H9 (cell line): ENCODE results near the gene SCYL3. TPM values are rescaled to one million over a fixed set of nuclear protein-coding genes. Genes with fewer than 3 reads are reported as not detected.

Experiments used
- DNase-seq: peaks from one replicate; pipeline ENCODE4 v3.0.0-alpha.2; 2017
- H2AFZ ChIP-seq: one replicate; pipeline ENCODE4 v1.6.1; 2013; ENCODE audit warnings: mild to moderate bottlenecking, low read length, control low read depth, moderate library complexity
- H2AK5ac ChIP-seq: 2 replicates; pipeline ENCODE4 v1.6.1; 2013; ENCODE audit warnings: low read length, control low read depth, mixed read lengths; ENCODE audit not compliant: insufficient read length
- H2BK120ac ChIP-seq: one replicate; pipeline ENCODE4 v1.6.1; 2013; ENCODE audit warnings: low read depth, mild to moderate bottlenecking, low read length, control low read depth, inconsistent platforms; ENCODE audit not compliant: poor library complexity, severe bottlenecking
- H2BK12ac ChIP-seq: 2 replicates; pipeline ENCODE4 v1.6.1; 2013; ENCODE audit warnings: low read length, control low read depth, mixed read lengths, low read depth; ENCODE audit not compliant: insufficient read length
- H2BK15ac ChIP-seq: 2 replicates; pipeline ENCODE4 v1.6.1; 2013; ENCODE audit warnings: low read depth, low read length, control low read depth
- H2BK20ac ChIP-seq: one replicate; pipeline ENCODE4 v1.6.1; 2013; ENCODE audit warnings: low read depth, mild to moderate bottlenecking, low read length, control low read depth, inconsistent platforms; ENCODE audit not compliant: poor library complexity, severe bottlenecking
- H2BK5ac ChIP-seq: 2 replicates; pipeline ENCODE4 v1.6.1; 2013; ENCODE audit warnings: low read length, control low read depth, mixed read lengths; ENCODE audit not compliant: insufficient read length
- H3K14ac ChIP-seq: 2 replicates; pipeline ENCODE4 v1.6.1; 2013; ENCODE audit warnings: low read length, control low read depth; ENCODE audit not compliant: insufficient read depth
- H3K18ac ChIP-seq: 2 replicates; pipeline ENCODE4 v1.6.1; 2013; ENCODE audit warnings: low read depth, mild to moderate bottlenecking, mixed read lengths, low read length, control low read depth; ENCODE audit not compliant: insufficient read length
- H3K23ac ChIP-seq: 2 replicates; pipeline ENCODE4 v1.6.1; 2013; ENCODE audit warnings: low read length, control low read depth, mixed read lengths, low read depth; ENCODE audit not compliant: insufficient read length
- H3K23me2 ChIP-seq: 2 replicates; pipeline ENCODE4 v1.6.1; 2013; ENCODE audit warnings: low read depth, mild to moderate bottlenecking, mixed read lengths, low read length, control low read depth; ENCODE audit not compliant: insufficient read length, poor library complexity, severe bottlenecking
- H3K27ac ChIP-seq: 2 replicates; pipeline ENCODE4 v1.5.1; 2013; ENCODE audit warnings: low read length, control low read depth, mixed read lengths, low read depth; ENCODE audit not compliant: insufficient read length
- H3K27me3 ChIP-seq: 2 replicates; pipeline ENCODE4 v1.6.1; 2013; ENCODE audit warnings: low read length, control low read depth, inconsistent platforms; ENCODE audit not compliant: insufficient read depth
- H3K4ac ChIP-seq: 2 replicates; pipeline ENCODE4 v1.6.1; 2013; ENCODE audit warnings: low read depth, mild to moderate bottlenecking, control low read depth, inconsistent platforms, low read length, moderate library complexity
- H3K4me1 ChIP-seq: 2 replicates; pipeline ENCODE4 v1.6.1; 2013; ENCODE audit warnings: low read length, control low read depth, inconsistent platforms; ENCODE audit not compliant: insufficient read depth
- H3K4me2 ChIP-seq: 2 replicates; pipeline ENCODE4 v1.6.1; 2013; ENCODE audit warnings: low read length, control low read depth, mixed read lengths; ENCODE audit not compliant: insufficient read length, insufficient read depth
- H3K56ac ChIP-seq: 2 replicates; pipeline ENCODE4 v1.6.1; 2013; ENCODE audit warnings: low read depth, mild to moderate bottlenecking, mixed read lengths, low read length, control low read depth; ENCODE audit not compliant: insufficient read length
- H3K79me1 ChIP-seq: 2 replicates; pipeline ENCODE4 v1.6.1; 2013; ENCODE audit warnings: low read depth, mild to moderate bottlenecking, moderate library complexity, low read length, control low read depth, inconsistent platforms; ENCODE audit not compliant: insufficient read depth, poor library complexity, severe bottlenecking
- H3K79me2 ChIP-seq: 2 replicates; pipeline ENCODE4 v1.6.1; 2013; ENCODE audit warnings: low read length, control low read depth, inconsistent platforms; ENCODE audit not compliant: insufficient read depth
- H3K9ac ChIP-seq: 2 replicates; pipeline ENCODE4 v1.6.1; 2013; ENCODE audit warnings: low read length, control low read depth, mixed read lengths; ENCODE audit not compliant: insufficient read length; ENCODE audit errors: extremely low read depth
- H3K9me3 ChIP-seq: one replicate; pipeline ENCODE4 v1.6.1; 2013; ENCODE audit warnings: low read depth, low read length, inconsistent platforms; ENCODE audit not compliant: control insufficient read depth
- H3T11ph ChIP-seq: one replicate; pipeline ENCODE4 v1.6.1; 2013; ENCODE audit warnings: mild to moderate bottlenecking, low read length, control low read depth, inconsistent platforms
- H4K20me1 ChIP-seq: one replicate; pipeline ENCODE4 v1.6.1; 2013; ENCODE audit not compliant: control insufficient read depth, insufficient read length, insufficient read depth
- H4K5ac ChIP-seq: 2 replicates; pipeline ENCODE4 v1.6.1; 2013; ENCODE audit warnings: low read depth, mild to moderate bottlenecking, mixed read lengths, low read length, control low read depth; ENCODE audit not compliant: insufficient read length
- H4K8ac ChIP-seq: replicated peaks from 2 replicates; pipeline ENCODE4 v1.6.1; 2013; ENCODE audit warnings: low read length, control low read depth, mixed read lengths, low read depth; ENCODE audit not compliant: insufficient read length
- H4K91ac ChIP-seq: 2 replicates; pipeline ENCODE4 v1.6.1; 2013; ENCODE audit warnings: low read depth, mild to moderate bottlenecking, moderate library complexity, mixed read lengths, low read length, control low read depth; ENCODE audit not compliant: insufficient read length
- H3K27ac Mint-ChIP-seq, 3 experiments: 2 replicates in 2 of 3; 3 replicates in 1 of 3; pipeline ENCODE4 v1.8.0; 2020 to 2021; ENCODE audit warnings: mixed read lengths in 3 of 3, mild to moderate bottlenecking in 1 of 3, moderate library complexity in 1 of 3
- H3K27me3 Mint-ChIP-seq: 2 replicates; pipeline ENCODE4 v1.8.0; 2021; ENCODE audit warnings: low read depth, mild to moderate bottlenecking, moderate library complexity, mixed read lengths
- H3K36me3 Mint-ChIP-seq, 3 experiments: 2 replicates in 2 of 3; 3 replicates in 1 of 3; pipeline ENCODE4 v1.8.0; 2020 to 2021; ENCODE audit warnings: low read depth in 3 of 3, mixed read lengths in 3 of 3; ENCODE audit not compliant: insufficient read depth in 1 of 3
- H3K4me1 Mint-ChIP-seq, 2 experiments: 2 replicates each; pipeline ENCODE4 v1.8.0; 2020; ENCODE audit warnings: mixed read lengths in 2 of 2
- H3K4me3 Mint-ChIP-seq, 2 experiments: 2 replicates in 1 of 2; 3 replicates in 1 of 2; pipeline ENCODE4 v1.8.0; 2020 to 2021; ENCODE audit warnings: mild to moderate bottlenecking in 2 of 2, mixed read lengths in 2 of 2, moderate library complexity in 1 of 2
- H3K9me3 Mint-ChIP-seq, 2 experiments: 2 replicates in 1 of 2; 3 replicates in 1 of 2; pipeline ENCODE4 v1.8.0; 2020; ENCODE audit warnings: mild to moderate bottlenecking in 2 of 2, mixed read lengths in 2 of 2, moderate library complexity in 1 of 2
- WGBS: extraction: QIAGEN DNeasy Blood & Tissue Kit; methylation state at CpG from one replicate; pipeline ENCODE4 v1.1.7; 2013; ENCODE audit warnings: missing lambda C conversion rate, low lambda C conversion rate, mixed read lengths; ENCODE audit not compliant: insufficient read length; ENCODE audit errors: extremely low coverage; 5-methylcytosine and 5-hydroxymethylcytosine counted together
- total RNA-seq: library from RNA; stranded (reverse); gene quantifications from 2 replicates; pipeline ENCODE4 v1.2.1, GENCODE V29; 2021
- TF ChIP-seq, protein P1 (sequence below): fragments of 200-600 bp; sonication (generic); conservative IDR thresholded peaks from 3 replicates; pipeline ENCODE4 v1.8.0; 2021; ENCODE audit warnings: antibody characterized with exemption, mild to moderate bottlenecking

The SCYL3 gene
- total RNA-seq, 1 experiment from 2014 or later: 3.9 TPM

DNA sequence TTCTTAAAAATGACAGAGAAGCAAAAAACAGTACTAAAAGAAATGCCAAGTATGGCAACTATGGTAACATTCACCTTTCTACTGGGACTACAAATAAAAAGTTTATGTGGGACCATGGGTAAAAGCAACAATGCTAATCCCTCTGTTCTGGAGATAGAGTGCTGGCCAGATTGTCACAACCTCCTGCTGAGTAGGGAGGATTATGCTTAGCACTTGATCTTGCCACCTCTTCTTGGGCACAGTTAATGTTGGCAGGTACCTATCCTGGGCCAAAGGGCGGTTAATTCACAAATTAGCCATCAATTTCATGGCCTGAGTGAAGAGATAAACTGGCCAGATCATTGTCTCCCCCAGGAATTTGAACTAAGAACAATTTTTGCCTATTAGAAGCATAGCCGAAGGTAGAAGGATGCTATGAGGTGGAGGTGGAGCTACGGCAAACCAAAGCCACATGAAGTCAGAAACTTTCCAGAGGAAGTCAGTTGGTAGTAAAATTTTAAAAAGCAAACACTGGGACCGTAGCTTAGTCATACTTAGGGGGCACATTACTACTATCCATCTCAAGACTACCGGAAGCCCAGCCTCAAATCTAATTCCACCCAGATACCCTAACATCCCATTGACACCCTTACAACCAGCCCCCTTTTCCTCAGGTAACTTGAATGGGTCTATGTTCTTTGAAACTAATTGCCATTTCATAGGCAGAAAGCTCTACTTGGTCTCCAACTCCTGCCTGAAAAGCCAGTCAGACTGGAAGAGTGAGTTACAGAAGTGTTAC is 2.7 kb downstream of the SCYL3 start:
- Histone ChIP-seq H2AFZ (no peak overlapping the region), H4K8ac (no peak overlapping the region), H3K56ac (no peak overlapping the region), H2BK12ac (no peak overlapping the region), H3K9me3 (no peaks in the 10 kb centered on the region), H4K5ac (no peak overlapping the region), H2BK15ac (no peak overlapping the region), H3K4me1 (no peaks in the 10 kb centered on the region; the same call in 1 of the 2 replicates), H3K79me1 (no peaks in the 10 kb centered on the region), H3K18ac (no peak overlapping the region), H3T11ph (no peak overlapping the region), H2BK5ac (no peak overlapping the region), H3K4me2 (no peak overlapping the region), H3K9ac (no peak overlapping the region), H2BK120ac (no peak overlapping the region), H3K23me2 (peaks cover 7% of the 10 kb centered on the region), H3K79me2 (peaks cover 4% of the 10 kb centered on the region; the same call in 1 of the 2 replicates), H2AK5ac (no peak overlapping the region), H4K91ac (no peak overlapping the region), H3K27me3 (no peaks in the 10 kb centered on the region), H4K20me1 (no peaks in the 10 kb centered on the region), H3K4ac (no peak overlapping the region), H3K14ac (no peak overlapping the region), H3K27ac (no peak overlapping the region), H3K23ac (no peak overlapping the region), H2BK20ac (no peak overlapping the region)
- Mint-ChIP-seq H3K4me1 (peaks cover 36 to 38% of the 10 kb centered on the region in 2 experiments), H3K4me3 (peak overlapping the region in 1 of 2 experiments; percentile 25; a peak in 1 of 5 replicates), H3K36me3 (peaks cover 0 to 6% (median 4%) of the 10 kb centered on the region in 3 experiments; a peak in 3 of 7 replicates), H3K9me3 (no peaks in the 10 kb centered on the region), H3K27ac (peak overlapping the region in 2 of 3 experiments; percentile 8 to 45; a peak in 2 of 7 replicates), H3K27me3 (no peaks in the 10 kb centered on the region)
- TF ChIP-seq, protein P1, sequence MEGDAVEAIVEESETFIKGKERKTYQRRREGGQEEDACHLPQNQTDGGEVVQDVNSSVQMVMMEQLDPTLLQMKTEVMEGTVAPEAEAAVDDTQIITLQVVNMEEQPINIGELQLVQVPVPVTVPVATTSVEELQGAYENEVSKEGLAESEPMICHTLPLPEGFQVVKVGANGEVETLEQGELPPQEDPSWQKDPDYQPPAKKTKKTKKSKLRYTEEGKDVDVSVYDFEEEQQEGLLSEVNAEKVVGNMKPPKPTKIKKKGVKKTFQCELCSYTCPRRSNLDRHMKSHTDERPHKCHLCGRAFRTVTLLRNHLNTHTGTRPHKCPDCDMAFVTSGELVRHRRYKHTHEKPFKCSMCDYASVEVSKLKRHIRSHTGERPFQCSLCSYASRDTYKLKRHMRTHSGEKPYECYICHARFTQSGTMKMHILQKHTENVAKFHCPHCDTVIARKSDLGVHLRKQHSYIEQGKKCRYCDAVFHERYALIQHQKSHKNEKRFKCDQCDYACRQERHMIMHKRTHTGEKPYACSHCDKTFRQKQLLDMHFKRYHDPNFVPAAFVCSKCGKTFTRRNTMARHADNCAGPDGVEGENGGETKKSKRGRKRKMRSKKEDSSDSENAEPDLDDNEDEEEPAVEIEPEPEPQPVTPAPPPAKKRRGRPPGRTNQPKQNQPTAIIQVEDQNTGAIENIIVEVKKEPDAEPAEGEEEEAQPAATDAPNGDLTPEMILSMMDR: no peak
- no CpG with 5 or more reads among the region's 5 CpGs for WGBS
- DNase-seq: no peak
